Stomach smooth muscle (tissue), 2 donors: ENCODE results near the gene GAA.

Experiments used
- H3K27ac ChIP-seq: one replicate; pipeline ENCODE4 v1.7.0; 2013; ENCODE audit warnings: mild to moderate bottlenecking, low read length, inconsistent platforms
- H3K27me3 ChIP-seq, 2 donors: one replicate each; pipeline ENCODE4 v1.7.0; 2013; ENCODE audit warnings: low read length in 2 of 2; ENCODE audit not compliant: insufficient read depth in 2 of 2, control insufficient read depth in 1 of 2
- H3K36me3 ChIP-seq, 2 donors: one replicate each; pipeline ENCODE4 v1.7.0; 2013; ENCODE audit warnings: low read length in 2 of 2; ENCODE audit not compliant: control insufficient read depth in 2 of 2, insufficient read depth in 2 of 2
- H3K4me1 ChIP-seq: one replicate; pipeline ENCODE4 v1.7.0; 2013; ENCODE audit warnings: low read length; ENCODE audit not compliant: control insufficient read depth, insufficient read depth
- H3K4me3 ChIP-seq, 2 donors: one replicate each; pipeline ENCODE4 v1.7.0; 2013; ENCODE audit warnings: low read length in 2 of 2
- H3K9ac ChIP-seq, 2 donors: one replicate each; pipeline ENCODE4 v1.7.0; 2013; ENCODE audit warnings: low read length in 2 of 2, mild to moderate bottlenecking in 1 of 2
- H3K9me3 ChIP-seq, 2 donors: one replicate each; pipeline ENCODE4 v1.7.0; 2013; ENCODE audit warnings: low read length in 2 of 2; ENCODE audit not compliant: control insufficient read depth in 2 of 2
- donor health status: healthy.
- donor health status: Pancreatic carcinoma.

The GAA gene

GRCh38 chr17:80168371-80168770 is 67.0 kb downstream of the GAA start:
- Histone ChIP-seq H3K9ac (no peak overlapping the region), H3K27ac (no peak overlapping the region), H3K36me3 (no peaks in the 10 kb centered on the region), H3K27me3 (peaks cover 0 to 4% of the 10 kb centered on the region in 2 donors), H3K4me3 (no peak overlapping the region), H3K9me3 (no peaks in the 10 kb centered on the region), H3K4me1 (no peaks in the 10 kb centered on the region)

- Histone ChIP-seq H3K36me3 (no peaks in the 10 kb centered on the region), H3K9ac (no peak overlapping the region), H3K27ac (no peak overlapping the region), H3K9me3 (no peaks in the 10 kb centered on the region), H3K4me3 (no peak overlapping the region), H3K27me3 (peaks cover 0 to 4% of the 10 kb centered on the region in 2 donors), H3K4me1 (no peaks in the 10 kb centered on the region)
These were observed 67.7 kb downstream of the GAA start for GRCh38 chr17:80169107-80169506.
